ENCODE results near the gene RNF145.
A peak's percentile ranks its signal among the peaks of the same experiment; 100 is the strongest.
"Not testable (repeated sequence)": the region's sequence is repeated elsewhere in the genome, so short reads cannot be mapped to it uniquely, and the experiment has no call there.

RNF145 gene

GRCh38 chr5:159231167-159231566 is 21.8 kb upstream of the RNF145 start:
- DNase-seq = no peak
- no peaks in the 10 kb centered on the region for H3K9me3 ChIP-seq
- H3K4me3 ChIP-seq (ENCODE audit: low read depth, low read length) = no peak overlapping the region
- H3K36me3 ChIP-seq = no peaks in the 10 kb centered on the region
- H3K4me1 ChIP-seq = peaks cover 14% of the 10 kb centered on the region
- TF ChIP-seq, protein P1, sequence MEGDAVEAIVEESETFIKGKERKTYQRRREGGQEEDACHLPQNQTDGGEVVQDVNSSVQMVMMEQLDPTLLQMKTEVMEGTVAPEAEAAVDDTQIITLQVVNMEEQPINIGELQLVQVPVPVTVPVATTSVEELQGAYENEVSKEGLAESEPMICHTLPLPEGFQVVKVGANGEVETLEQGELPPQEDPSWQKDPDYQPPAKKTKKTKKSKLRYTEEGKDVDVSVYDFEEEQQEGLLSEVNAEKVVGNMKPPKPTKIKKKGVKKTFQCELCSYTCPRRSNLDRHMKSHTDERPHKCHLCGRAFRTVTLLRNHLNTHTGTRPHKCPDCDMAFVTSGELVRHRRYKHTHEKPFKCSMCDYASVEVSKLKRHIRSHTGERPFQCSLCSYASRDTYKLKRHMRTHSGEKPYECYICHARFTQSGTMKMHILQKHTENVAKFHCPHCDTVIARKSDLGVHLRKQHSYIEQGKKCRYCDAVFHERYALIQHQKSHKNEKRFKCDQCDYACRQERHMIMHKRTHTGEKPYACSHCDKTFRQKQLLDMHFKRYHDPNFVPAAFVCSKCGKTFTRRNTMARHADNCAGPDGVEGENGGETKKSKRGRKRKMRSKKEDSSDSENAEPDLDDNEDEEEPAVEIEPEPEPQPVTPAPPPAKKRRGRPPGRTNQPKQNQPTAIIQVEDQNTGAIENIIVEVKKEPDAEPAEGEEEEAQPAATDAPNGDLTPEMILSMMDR (IDR thresholded peaks at IDR 0.05; ENCODE audit: low read depth, low read length) = no peak
- no peaks in the 10 kb centered on the region for H3K27me3 ChIP-seq

GRCh38 chr5:159230657-159231056 is 21.3 kb upstream of the RNF145 start:
- DNase-seq = peak; percentile 38
- no peak overlapping the region for H3K4me3 ChIP-seq (ENCODE audit: low read depth, low read length)
- H3K27me3 ChIP-seq = no peaks in the 10 kb centered on the region
- no peaks in the 10 kb centered on the region for H3K36me3 ChIP-seq
- no peaks in the 10 kb centered on the region for H3K9me3 ChIP-seq
- TF ChIP-seq, protein P1 (IDR thresholded peaks at IDR 0.05; ENCODE audit: low read depth, low read length) = no peak
- H3K4me1 ChIP-seq = peaks cover 9% of the 10 kb centered on the region

- not testable (repeated sequence) for H3K4me1 ChIP-seq; H3K27me3 ChIP-seq; H3K36me3 ChIP-seq; H3K9me3 ChIP-seq; DNase-seq; H3K4me3 ChIP-seq (ENCODE audit: low read depth, low read length)
Measured at GRCh38 chr5:159228097-159228496, 18.7 kb upstream of the RNF145 start.

- no peak overlapping the region for H3K4me3 ChIP-seq (ENCODE audit: low read depth, low read length)
- no peaks in the 10 kb centered on the region for H3K36me3 ChIP-seq
- TF ChIP-seq, protein P1 (IDR thresholded peaks at IDR 0.05; ENCODE audit: low read depth, low read length) = no peak
- no peak for DNase-seq
- H3K4me1 ChIP-seq = peaks cover 4% of the 10 kb centered on the region; the same call in 1 of the 2 replicates
- no peaks in the 10 kb centered on the region for H3K27me3 ChIP-seq
- H3K9me3 ChIP-seq = no peaks in the 10 kb centered on the region
Measured at GRCh38 chr5:159227452-159227851, 18.1 kb upstream of the RNF145 start.

- Histone ChIP-seq H3K4me3 (ENCODE audit: low read depth, low read length) (no peak overlapping the region), H3K27me3 (no peaks in the 10 kb centered on the region), H3K4me1 (peaks cover 4% of the 10 kb centered on the region; the same call in 1 of the 2 replicates), H3K36me3 (no peaks in the 10 kb centered on the region), H3K9me3 (no peaks in the 10 kb centered on the region)
- no peak for DNase-seq
- TF ChIP-seq, protein P1 (IDR thresholded peaks at IDR 0.05; ENCODE audit: low read depth, low read length) = no peak
Measured at GRCh38 chr5:159226451-159226850, 17.1 kb upstream of the RNF145 start.

DNA sequence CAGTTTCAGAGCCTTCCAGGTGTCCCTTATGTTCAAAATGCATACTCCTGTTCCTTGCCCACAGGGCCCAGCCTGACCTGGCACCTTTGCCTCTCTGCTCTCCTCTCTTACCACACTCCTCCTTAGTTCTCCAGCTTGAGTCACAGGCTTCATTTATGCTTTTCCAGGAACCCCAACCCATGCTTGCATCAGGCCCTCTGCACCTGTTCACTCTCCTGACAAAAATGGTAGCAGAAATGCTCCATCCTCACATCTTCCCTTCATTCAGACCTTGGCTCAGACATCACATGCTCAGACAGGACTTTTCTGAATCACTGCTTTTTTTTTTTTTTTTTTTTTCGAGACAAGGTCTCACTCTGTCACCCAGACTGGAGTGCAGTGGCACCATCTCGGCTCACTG is 15.1 kb upstream of the RNF145 start:
- H3K4me1 ChIP-seq = peaks cover 4% of the 10 kb centered on the region; the same call in 1 of the 2 replicates
- TF ChIP-seq, protein P1 (IDR thresholded peaks at IDR 0.05; ENCODE audit: low read depth, low read length) = no peak
- H3K4me3 ChIP-seq (ENCODE audit: low read depth, low read length) = no peak overlapping the region
- H3K27me3 ChIP-seq = no peaks in the 10 kb centered on the region
- H3K9me3 ChIP-seq = no peaks in the 10 kb centered on the region
- H3K36me3 ChIP-seq = no peaks in the 10 kb centered on the region
- DNase-seq = no peak

DNA sequence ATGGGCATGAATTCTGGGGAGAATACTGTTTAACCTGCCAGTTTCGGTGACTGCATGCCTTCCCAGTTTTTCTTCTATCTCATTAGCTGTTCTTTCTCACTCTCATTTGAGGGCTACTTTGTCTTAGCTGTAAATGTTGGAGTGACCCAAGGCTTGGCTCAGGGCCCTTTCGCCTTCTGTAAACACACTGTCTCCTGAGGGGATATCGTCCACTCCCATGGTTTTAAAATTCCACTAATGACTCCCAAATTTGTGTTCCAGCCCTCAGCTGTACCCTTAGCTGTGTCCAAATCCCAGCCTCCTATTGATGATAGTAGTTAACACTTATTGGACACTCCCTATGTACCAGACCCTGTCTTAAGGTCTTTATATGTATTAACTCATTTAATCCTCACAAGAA is 14.1 kb upstream of the RNF145 start:
- TF ChIP-seq, protein P1 (IDR thresholded peaks at IDR 0.05; ENCODE audit: low read depth, low read length) = no peak
- Histone ChIP-seq H3K4me3 (ENCODE audit: low read depth, low read length) (no peak overlapping the region), H3K36me3 (no peaks in the 10 kb centered on the region), H3K27me3 (no peaks in the 10 kb centered on the region), H3K9me3 (no peaks in the 10 kb centered on the region), H3K4me1 (peaks cover 5% of the 10 kb centered on the region; the same call in 1 of the 2 replicates)
- DNase-seq = no peak
